ENCODE data around the gene FBLIM1.

The FBLIM1 gene

GRCh38 chr1:15799004-15799867 is 40.6 kb downstream of the FBLIM1 start:
- Histone ChIP-seq H3K4me3 (ENCODE audit: insufficient read depth in 1 of 2, low read depth in 1 of 2, low read length in 2 of 2) (peak overlapping the region in 1 of 2 experiments; percentile 1), H3K9me3 (ENCODE audit: control insufficient read depth, low read length) (no peaks in the 10 kb centered on the region), H3K27ac (ENCODE audit: low read length, poor library complexity, severe bottlenecking) (peak overlapping the region; percentile 95), H2BK5ac (ENCODE audit: low read depth, low read length, poor library complexity, severe bottlenecking) (peak overlapping the region; percentile 51), H3K79me1 (replicated peaks; ENCODE audit: low read length, poor library complexity, severe bottlenecking) (no peaks in the 10 kb centered on the region), H3K27me3 (ENCODE audit: control insufficient read depth in 1 of 2, insufficient read depth in 1 of 2, low read length in 2 of 2) (no peaks in the 10 kb centered on the region), H2AFZ (ENCODE audit: low read depth, low read length) (no peak overlapping the region), H3K4me2 (ENCODE audit: low read length, poor library complexity, severe bottlenecking) (peak overlapping the region; percentile 26), H2BK120ac (ENCODE audit: low read depth, low read length) (peak overlapping the region; percentile 46), H3K4ac (ENCODE audit: low read depth in 1 of 2, low read length in 2 of 2) (peak overlapping the region; percentile 14 to 16), H3K18ac (ENCODE audit: low read depth in 1 of 2, low read length in 2 of 2) (peak overlapping the region; percentile 74 to 89), H2BK12ac (ENCODE audit: low read length in 2 of 2) (peak overlapping the region; percentile 55 to 96), H3K36me3 (ENCODE audit: control insufficient read depth in 1 of 2, insufficient read depth in 2 of 2, low read depth in 1 of 2, low read length in 2 of 2) (no peaks in the 10 kb centered on the region), H3K9ac (ENCODE audit: low read length) (peak overlapping the region; percentile 58), H4K91ac (ENCODE audit: low read length) (peak overlapping the region; percentile 89), H3K4me1 (ENCODE audit: control insufficient read depth, insufficient read depth, low read depth, low read length) (peaks cover 38% of the 10 kb centered on the region), H3K14ac (ENCODE audit: low read length in 2 of 2) (no peak overlapping the region), H3K23ac (ENCODE audit: low read length in 2 of 2) (no peak overlapping the region), H2AK5ac (ENCODE audit: low read length, severe bottlenecking) (peak overlapping the region; percentile 86), H2BK15ac (ENCODE audit: low read depth, poor library complexity, severe bottlenecking) (no peak overlapping the region), H4K8ac (ENCODE audit: low read length) (peak overlapping the region; percentile 66)
- WGBS: 25% methylated on average over 7 of the region's 9 CpGs
- peak; percentile 99 for DNase-seq

- WGBS: 23% methylated on average over 19 of the region's 22 CpGs
- Histone ChIP-seq H3K36me3 (ENCODE audit: control insufficient read depth in 1 of 2, insufficient read depth in 2 of 2, low read depth in 1 of 2, low read length in 2 of 2) (no peaks in the 10 kb centered on the region), H4K91ac (ENCODE audit: low read length) (peak overlapping the region; percentile 89), H3K18ac (ENCODE audit: low read depth in 1 of 2, low read length in 2 of 2) (peak overlapping the region; percentile 50 to 74), H4K8ac (ENCODE audit: low read length) (peak overlapping the region; percentile 66), H3K9me3 (ENCODE audit: control insufficient read depth, low read length) (no peaks in the 10 kb centered on the region), H3K9ac (ENCODE audit: low read length) (peak overlapping the region; percentile 53), H3K79me1 (replicated peaks; ENCODE audit: low read length, poor library complexity, severe bottlenecking) (no peaks in the 10 kb centered on the region), H2BK5ac (ENCODE audit: low read depth, low read length, poor library complexity, severe bottlenecking) (peak overlapping the region; percentile 51), H3K4ac (ENCODE audit: low read depth in 1 of 2, low read length in 2 of 2) (peak overlapping the region; percentile 16 to 40), H3K23ac (ENCODE audit: low read length in 2 of 2) (no peak overlapping the region), H2BK12ac (ENCODE audit: low read length in 2 of 2) (peak overlapping the region; percentile 57 to 93), H2AFZ (ENCODE audit: low read depth, low read length) (peak overlapping the region; percentile 3), H3K14ac (ENCODE audit: low read length in 2 of 2) (peak overlapping the region in 1 of 2 experiments; percentile 45), H3K4me3 (ENCODE audit: insufficient read depth in 1 of 2, low read depth in 1 of 2, low read length in 2 of 2) (no peak overlapping the region), H3K27ac (ENCODE audit: low read length, poor library complexity, severe bottlenecking) (peak overlapping the region; percentile 95), H3K4me2 (ENCODE audit: low read length, poor library complexity, severe bottlenecking) (peak overlapping the region; percentile 14), H3K4me1 (ENCODE audit: control insufficient read depth, insufficient read depth, low read depth, low read length) (peaks cover 35% of the 10 kb centered on the region), H2BK15ac (ENCODE audit: low read depth, poor library complexity, severe bottlenecking) (peak overlapping the region; percentile 55), H2AK5ac (ENCODE audit: low read length, severe bottlenecking) (peak overlapping the region; percentile 97), H2BK120ac (ENCODE audit: low read depth, low read length) (peak overlapping the region; percentile 71), H3K27me3 (ENCODE audit: control insufficient read depth in 1 of 2, insufficient read depth in 1 of 2, low read length in 2 of 2) (no peaks in the 10 kb centered on the region)
- DNase-seq: peak; percentile 65
Measured at GRCh38 chr1:15799928-15800835, 41.6 kb downstream of the FBLIM1 start.

GRCh38 chr1:15802234-15802965 is 43.8 kb downstream of the FBLIM1 start:
- no peak overlapping the region for H2BK12ac ChIP-seq (ENCODE audit: low read length in 2 of 2)
- no peaks in the 10 kb centered on the region for H3K9me3 ChIP-seq (ENCODE audit: control insufficient read depth, low read length)
- no peak overlapping the region for H3K14ac ChIP-seq (ENCODE audit: low read length in 2 of 2)
- 84% methylated on average over 16 of the region's 17 CpGs for WGBS
- no peak for DNase-seq
- no peaks in the 10 kb centered on the region for H3K27me3 ChIP-seq (ENCODE audit: control insufficient read depth in 1 of 2, insufficient read depth in 1 of 2, low read length in 2 of 2)
- no peak overlapping the region for H4K8ac ChIP-seq (ENCODE audit: low read length)
- no peak overlapping the region for H3K27ac ChIP-seq (ENCODE audit: low read length, poor library complexity, severe bottlenecking)
- no peaks in the 10 kb centered on the region for H3K79me1 ChIP-seq (replicated peaks; ENCODE audit: low read length, poor library complexity, severe bottlenecking)
- H4K91ac ChIP-seq (ENCODE audit: low read length): no peak overlapping the region
- no peaks in the 10 kb centered on the region for H3K36me3 ChIP-seq (ENCODE audit: control insufficient read depth in 1 of 2, insufficient read depth in 2 of 2, low read depth in 1 of 2, low read length in 2 of 2)
- H2BK15ac ChIP-seq (ENCODE audit: low read depth, poor library complexity, severe bottlenecking): no peak overlapping the region
- no peak overlapping the region for H3K4me2 ChIP-seq (ENCODE audit: low read length, poor library complexity, severe bottlenecking)
- no peak overlapping the region for H2AFZ ChIP-seq (ENCODE audit: low read depth, low read length)
- H3K9ac ChIP-seq (ENCODE audit: low read length): no peak overlapping the region
- H3K23ac ChIP-seq (ENCODE audit: low read length in 2 of 2): no peak overlapping the region
- H3K4me3 ChIP-seq (ENCODE audit: insufficient read depth in 1 of 2, low read depth in 1 of 2, low read length in 2 of 2): no peak overlapping the region
- no peak overlapping the region for H3K4ac ChIP-seq (ENCODE audit: low read depth in 1 of 2, low read length in 2 of 2)
- no peak overlapping the region for H2AK5ac ChIP-seq (ENCODE audit: low read length, severe bottlenecking)
- H3K18ac ChIP-seq (ENCODE audit: low read depth in 1 of 2, low read length in 2 of 2): no peak overlapping the region
- no peak overlapping the region for H2BK5ac ChIP-seq (ENCODE audit: low read depth, low read length, poor library complexity, severe bottlenecking)
- peaks cover 27% of the 10 kb centered on the region for H3K4me1 ChIP-seq (ENCODE audit: control insufficient read depth, insufficient read depth, low read depth, low read length)
- H2BK120ac ChIP-seq (ENCODE audit: low read depth, low read length): no peak overlapping the region
